Measurements from ENCODE around the gene LONRF2.

Gene LONRF2

GRCh38 chr2:100235581-100235980, 86.7 kb downstream of the LONRF2 start:
- DNase-seq (ENCODE audit: low read depth), result no peak

GRCh38 chr2:100235098-100235497, 87.2 kb downstream of the LONRF2 start:
- DNase-seq (ENCODE audit: low read depth), result no peak

- DNase-seq (ENCODE audit: low read depth), result no peak
Measured at GRCh38 chr2:100234141-100234540, 88.2 kb downstream of the LONRF2 start.

GRCh38 chr2:100233061-100233460, 89.2 kb downstream of the LONRF2 start:
- DNase-seq (ENCODE audit: low read depth), result no peak

GRCh38 chr2:100230754-100231153, 91.5 kb downstream of the LONRF2 start:
- no peak for DNase-seq (ENCODE audit: low read depth)

DNA sequence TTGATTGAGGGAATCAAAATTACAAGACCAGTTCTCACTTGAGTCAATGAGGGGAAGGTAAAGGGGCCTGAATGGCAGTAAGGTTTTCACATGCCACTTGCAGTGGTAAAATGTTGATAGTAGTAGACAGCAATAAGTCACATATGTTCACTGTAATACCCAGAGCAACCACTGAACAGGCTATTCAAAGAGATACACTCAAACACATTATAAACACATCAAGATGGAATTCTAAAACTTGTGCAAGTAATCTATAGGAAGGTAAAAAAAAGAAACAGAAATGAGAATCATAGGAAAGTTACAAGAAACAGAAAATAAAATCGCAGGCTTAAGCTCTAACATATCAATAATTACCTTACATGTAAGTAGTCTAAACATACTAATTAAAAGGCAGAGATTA, 93.3 kb downstream of the LONRF2 start:
- no peak for DNase-seq (ENCODE audit: low read depth)

DNA sequence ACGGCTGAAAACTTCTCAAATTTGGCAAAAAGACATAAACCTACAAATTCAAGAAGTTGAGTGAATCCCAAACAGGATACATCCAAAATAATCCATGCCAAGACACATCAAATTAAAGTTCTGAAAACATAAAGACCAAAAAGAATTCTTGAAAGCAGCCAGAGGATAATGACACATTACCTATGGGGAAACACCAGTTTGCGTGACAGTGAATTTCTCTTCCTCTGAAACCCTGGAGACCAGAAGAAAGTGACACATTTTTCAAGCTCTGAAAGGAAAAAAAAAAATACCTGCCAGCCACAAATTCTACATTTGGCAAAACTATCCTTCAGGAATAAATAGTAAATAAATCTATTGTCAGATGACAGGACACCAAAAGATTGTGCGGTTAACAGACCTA, 93.9 kb downstream of the LONRF2 start:
- no peak for DNase-seq (ENCODE audit: low read depth)

DNA sequence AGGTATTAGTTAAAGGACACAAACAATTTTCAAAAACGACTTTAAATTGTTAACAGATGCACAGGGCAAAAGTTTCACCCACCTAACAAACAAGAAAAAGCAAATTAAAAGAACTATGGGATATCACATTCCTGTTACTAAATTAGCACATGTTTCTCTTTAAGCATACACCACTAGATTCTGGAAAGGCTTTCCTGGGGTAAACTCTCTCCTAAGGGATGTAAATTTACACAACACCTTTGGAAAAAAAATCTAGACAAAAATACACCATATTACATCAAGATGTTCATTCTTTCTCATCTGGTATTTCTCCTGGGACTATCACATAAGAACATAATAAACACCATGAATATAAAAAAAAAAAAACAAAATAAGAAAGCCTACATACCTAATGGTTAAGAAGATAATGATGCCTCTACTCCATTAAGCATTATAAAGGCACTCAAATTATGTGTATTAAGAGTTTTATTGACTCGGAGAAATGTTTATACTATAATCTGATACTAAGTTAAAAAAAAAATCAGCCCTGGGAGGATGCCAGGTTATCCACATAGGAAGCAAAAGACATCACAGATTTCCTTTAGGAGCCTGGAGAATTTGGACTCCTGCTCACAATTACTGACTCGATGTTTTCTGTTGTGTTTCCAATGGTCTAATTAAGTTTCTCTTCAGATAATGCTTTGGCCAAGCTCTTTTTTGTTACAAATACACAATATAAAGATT, 97.2 kb downstream of the LONRF2 start:
- no peak for DNase-seq (ENCODE audit: low read depth)

GRCh38 chr2:100223502-100223901, 98.8 kb downstream of the LONRF2 start:
- no peak for DNase-seq (ENCODE audit: low read depth)

Data from stimulated activated CD8-positive, alpha-beta memory T cell treated with anti-CD3 and anti-CD28 coated beads, Interleukin-12 subunit alpha, Interleukin-12 subunit beta, amount 100 ng/mL, for 1 hour (primary cell).